ENCODE measurements around the gene ZFYVE19. TPM values are rescaled to one million over a fixed set of nuclear protein-coding genes. Genes with fewer than 3 reads are reported as not detected.
A peak's percentile ranks its signal among the peaks of the same experiment; 100 is the strongest.

ZFYVE19 gene, protein sequence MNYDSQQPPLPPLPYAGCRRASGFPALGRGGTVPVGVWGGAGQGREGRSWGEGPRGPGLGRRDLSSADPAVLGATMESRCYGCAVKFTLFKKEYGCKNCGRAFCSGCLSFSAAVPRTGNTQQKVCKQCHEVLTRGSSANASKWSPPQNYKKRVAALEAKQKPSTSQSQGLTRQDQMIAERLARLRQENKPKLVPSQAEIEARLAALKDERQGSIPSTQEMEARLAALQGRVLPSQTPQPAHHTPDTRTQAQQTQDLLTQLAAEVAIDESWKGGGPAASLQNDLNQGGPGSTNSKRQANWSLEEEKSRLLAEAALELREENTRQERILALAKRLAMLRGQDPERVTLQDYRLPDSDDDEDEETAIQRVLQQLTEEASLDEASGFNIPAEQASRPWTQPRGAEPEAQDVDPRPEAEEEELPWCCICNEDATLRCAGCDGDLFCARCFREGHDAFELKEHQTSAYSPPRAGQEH
- polyA plus RNA-seq (2013, experiment 1 of 2), result 7.9 TPM
- polyA plus RNA-seq (2013, experiment 2 of 2), result 12.8 TPM

DNA sequence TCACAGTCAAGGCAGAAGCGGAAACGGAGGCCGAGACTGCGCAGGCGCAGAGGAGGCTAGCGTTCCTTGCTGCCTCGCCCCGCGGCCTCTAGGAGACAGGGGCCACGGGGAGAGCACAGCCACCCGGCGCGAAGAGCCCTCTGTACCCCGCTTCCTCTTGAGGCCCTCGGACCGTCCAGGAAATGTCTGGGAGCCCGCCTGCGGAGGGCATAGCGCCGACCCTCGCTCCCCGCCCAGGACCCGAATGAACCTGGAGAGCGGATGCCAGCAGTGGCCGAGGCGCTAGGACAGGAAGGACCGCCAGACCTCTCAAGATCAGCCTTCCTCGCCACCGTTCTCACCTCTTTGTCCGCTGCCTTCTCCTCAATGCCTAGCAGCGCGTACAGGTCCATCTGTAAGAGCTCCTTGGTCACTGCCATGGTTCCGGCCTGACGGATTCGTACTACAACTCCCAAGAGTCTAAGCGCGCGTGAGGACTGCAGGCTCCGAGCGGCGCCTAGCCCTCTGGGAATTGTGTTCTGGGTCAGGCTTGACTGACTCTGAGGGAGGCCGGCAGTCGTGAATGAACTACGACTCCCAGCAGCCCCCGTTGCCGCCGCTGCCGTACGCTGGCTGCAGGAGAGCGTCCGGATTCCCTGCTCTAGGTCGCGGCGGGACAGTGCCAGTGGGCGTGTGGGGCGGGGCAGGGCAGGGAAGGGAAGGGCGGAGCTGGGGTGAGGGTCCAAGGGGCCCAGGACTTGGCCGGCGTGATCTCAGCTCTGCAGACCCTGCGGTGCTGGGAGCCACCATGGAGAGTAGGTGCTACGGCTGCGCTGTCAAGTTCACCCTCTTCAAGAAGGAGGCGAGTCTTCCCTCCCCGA is at the start of gene ZFYVE19, which contains the start of gene DNAJC17:
Gene ZFYVE19, plus strand, starts transcription at position 62 of the 860 bp plus-strand sequence. Its CDS starts 501 bp downstream, at position 563.
Gene DNAJC17, minus strand, starts transcription at position 446 of the 860 bp plus-strand sequence. Its CDS starts 27 bp downstream, at position 419.
- peak within 1 kb of the TSS; percentile 94 for H3K4me3 ChIP-seq (ENCODE audit: low read length)
- peak within 1 kb of the TSS; percentile 75 for H3K9ac ChIP-seq (ENCODE audit: low read depth, low read length)
- H3K36me3 ChIP-seq (ENCODE audit: insufficient read depth, low read length), result 0 out of 2 replicates have a peak, but pooled peaks cover 4% of the 10 kb centered on the region
- peak within 1 kb of the TSS; percentile 28 for H3K27ac ChIP-seq (ENCODE audit: low read depth, low read length)
- no peaks in the 10 kb centered on the region for H3K27me3 ChIP-seq (ENCODE audit: insufficient read depth, low read length)
- WGBS, result under 1% methylated on average over 64 of the region's 64 CpGs
- H3K4me1 ChIP-seq (ENCODE audit: insufficient read depth, low read length), result peaks cover 7% of the 10 kb centered on the region; the same call in 1 of the 2 replicates
- no peaks in the 10 kb centered on the region for H3K9me3 ChIP-seq (ENCODE audit: insufficient read depth, low read depth, low read length)

DNA sequence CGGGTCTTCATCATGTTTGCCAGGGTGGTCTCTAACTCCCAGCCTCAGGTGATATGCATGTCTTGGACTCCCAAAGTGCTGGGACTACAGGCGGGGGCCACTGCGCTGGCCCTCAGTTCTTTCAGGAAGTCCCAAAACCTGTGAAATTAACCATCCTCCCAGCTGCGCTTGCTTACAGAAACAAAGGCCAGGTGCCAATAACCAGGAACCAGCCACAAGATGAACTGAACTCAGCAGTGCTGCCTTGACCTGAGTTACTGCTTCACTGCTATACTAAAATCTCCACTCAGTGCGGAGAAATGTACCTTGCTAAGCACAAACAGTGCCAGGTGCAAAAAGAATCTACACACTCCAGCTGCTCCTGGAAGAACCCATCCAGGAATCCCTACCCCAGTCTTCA is 46.9 kb upstream of the ZFYVE19 start:
- Histone ChIP-seq H3K27ac (ENCODE audit: low read depth, low read length) (no peak overlapping the region), H3K4me1 (ENCODE audit: insufficient read depth, low read length) (peaks cover 10% of the 10 kb centered on the region), H3K36me3 (ENCODE audit: insufficient read depth, low read length) (no peaks in the 10 kb centered on the region), H3K9me3 (ENCODE audit: insufficient read depth, low read depth, low read length) (no peaks in the 10 kb centered on the region), H3K4me3 (ENCODE audit: low read length) (no peak overlapping the region), H3K9ac (ENCODE audit: low read depth, low read length) (no peak overlapping the region), H3K27me3 (ENCODE audit: insufficient read depth, low read length) (peaks cover 18% of the 10 kb centered on the region; the same call in 1 of the 2 replicates)
- WGBS, result 93% methylated on average over 5 of the region's 5 CpGs

GRCh38 chr15:40762919-40763800 is 43.7 kb upstream of the ZFYVE19 start:
- H3K27ac ChIP-seq (ENCODE audit: low read depth, low read length), result no peak overlapping the region
- 0 out of 2 replicates have a peak, but pooled peaks cover 5% of the 10 kb centered on the region for H3K36me3 ChIP-seq (ENCODE audit: insufficient read depth, low read length)
- H3K4me1 ChIP-seq (ENCODE audit: insufficient read depth, low read length), result peaks cover 32% of the 10 kb centered on the region
- no peaks in the 10 kb centered on the region for H3K9me3 ChIP-seq (ENCODE audit: insufficient read depth, low read depth, low read length)
- H3K27me3 ChIP-seq (ENCODE audit: insufficient read depth, low read length), result peaks cover 19% of the 10 kb centered on the region; the same call in 1 of the 2 replicates
- H3K4me3 ChIP-seq (ENCODE audit: low read length), result peak overlapping the region; percentile 75
- peak overlapping the region; percentile 45; the same call in 1 of the 2 replicates for H3K9ac ChIP-seq (ENCODE audit: low read depth, low read length)
- WGBS, result 61% methylated on average over 54 of the region's 55 CpGs

- under 1% methylated on average over 75 of the region's 75 CpGs for WGBS
- peak within 1 kb of the TSS; percentile 67 for H3K9ac ChIP-seq (ENCODE audit: low read depth, low read length)
- H3K36me3 ChIP-seq (ENCODE audit: insufficient read depth, low read length), result 0 out of 2 replicates have a peak, but pooled peaks cover 5% of the 10 kb centered on the region
- peaks cover 32% of the 10 kb centered on the region for H3K4me1 ChIP-seq (ENCODE audit: insufficient read depth, low read length)
- peak within 1 kb of the TSS; percentile 75 for H3K4me3 ChIP-seq (ENCODE audit: low read length)
- peaks cover 19% of the 10 kb centered on the region; the same call in 1 of the 2 replicates for H3K27me3 ChIP-seq (ENCODE audit: insufficient read depth, low read length)
- peak within 1 kb of the TSS; percentile 12; the same call in 1 of the 2 replicates for H3K27ac ChIP-seq (ENCODE audit: low read depth, low read length)
- H3K9me3 ChIP-seq (ENCODE audit: insufficient read depth, low read depth, low read length), result no peaks in the 10 kb centered on the region
Observed at GRCh38 chr15:40763801-40764628, 42.9 kb upstream of the ZFYVE19 start, which contains the start of gene GCHFR. Gene GCHFR, plus strand, starts transcription at chr15:40764068. Its CDS starts 113 bp downstream, at chr15:40764181.

- H3K27me3 ChIP-seq (ENCODE audit: insufficient read depth, low read length), result peaks cover 19% of the 10 kb centered on the region; the same call in 1 of the 2 replicates
- no peaks in the 10 kb centered on the region for H3K9me3 ChIP-seq (ENCODE audit: insufficient read depth, low read depth, low read length)
- H3K36me3 ChIP-seq (ENCODE audit: insufficient read depth, low read length), result 0 out of 2 replicates have a peak, but pooled peaks cover 5% of the 10 kb centered on the region
- WGBS, result 44% methylated on average over 8 of the region's 8 CpGs
- H3K9ac ChIP-seq (ENCODE audit: low read depth, low read length), result peak overlapping the region; percentile 67
- peaks cover 32% of the 10 kb centered on the region for H3K4me1 ChIP-seq (ENCODE audit: insufficient read depth, low read length)
- peak overlapping the region; percentile 12; the same call in 1 of the 2 replicates for H3K27ac ChIP-seq (ENCODE audit: low read depth, low read length)
- peak overlapping the region; percentile 75 for H3K4me3 ChIP-seq (ENCODE audit: low read length)
Observed at GRCh38 chr15:40764629-40765103, 42.2 kb upstream of the ZFYVE19 start.

- H3K9me3 ChIP-seq (ENCODE audit: insufficient read depth, low read depth, low read length), result no peaks in the 10 kb centered on the region
- peaks cover 32% of the 10 kb centered on the region for H3K4me1 ChIP-seq (ENCODE audit: insufficient read depth, low read length)
- WGBS, result 72% methylated on average over 7 of the region's 7 CpGs
- H3K27ac ChIP-seq (ENCODE audit: low read depth, low read length), result no peak overlapping the region
- peak overlapping the region; percentile 37; the same call in 1 of the 2 replicates for H3K9ac ChIP-seq (ENCODE audit: low read depth, low read length)
- no peak overlapping the region for H3K4me3 ChIP-seq (ENCODE audit: low read length)
- H3K36me3 ChIP-seq (ENCODE audit: insufficient read depth, low read length), result 0 out of 2 replicates have a peak, but pooled peaks cover 5% of the 10 kb centered on the region
- H3K27me3 ChIP-seq (ENCODE audit: insufficient read depth, low read length), result peaks cover 19% of the 10 kb centered on the region; the same call in 1 of the 2 replicates
Observed at GRCh38 chr15:40766194-40766815, 40.6 kb upstream of the ZFYVE19 start.

- Histone ChIP-seq H3K36me3 (ENCODE audit: insufficient read depth, low read length) (0 out of 2 replicates have a peak, but pooled peaks cover 8% of the 10 kb centered on the region), H3K27ac (ENCODE audit: low read depth, low read length) (peak overlapping the region; percentile 49; the same call in 1 of the 2 replicates), H3K9me3 (ENCODE audit: insufficient read depth, low read depth, low read length) (no peaks in the 10 kb centered on the region), H3K27me3 (ENCODE audit: insufficient read depth, low read length) (peaks cover 19% of the 10 kb centered on the region; the same call in 1 of the 2 replicates), H3K4me3 (ENCODE audit: low read length) (no peak overlapping the region), H3K4me1 (ENCODE audit: insufficient read depth, low read length) (peaks cover 32% of the 10 kb centered on the region), H3K9ac (ENCODE audit: low read depth, low read length) (0 out of 2 replicates have a peak overlapping the region, but pooled peaks have one; percentile 8)
- WGBS, result 75% methylated on average over 32 of the region's 32 CpGs
Observed at GRCh38 chr15:40766906-40767837, 39.7 kb upstream of the ZFYVE19 start.

- Histone ChIP-seq H3K27me3 (ENCODE audit: insufficient read depth, low read length) (peaks cover 17% of the 10 kb centered on the region; the same call in 1 of the 2 replicates), H3K9me3 (ENCODE audit: insufficient read depth, low read depth, low read length) (no peaks in the 10 kb centered on the region), H3K36me3 (ENCODE audit: insufficient read depth, low read length) (0 out of 2 replicates have a peak, but pooled peaks cover 9% of the 10 kb centered on the region), H3K4me3 (ENCODE audit: low read length) (no peak overlapping the region), H3K9ac (ENCODE audit: low read depth, low read length) (no peak overlapping the region), H3K27ac (ENCODE audit: low read depth, low read length) (no peak overlapping the region), H3K4me1 (ENCODE audit: insufficient read depth, low read length) (peaks cover 32% of the 10 kb centered on the region)
- 92% methylated on average over 29 of the region's 29 CpGs for WGBS
Observed at GRCh38 chr15:40767838-40768500, 38.9 kb upstream of the ZFYVE19 start.
